AG08395 (cell line): ENCODE data around the gene CRIP2.

Experiments
- DNase-seq: peaks from one replicate; pipeline ENCODE4 v3.0.0; 2012; ENCODE audit warnings: mixed read lengths, low spot score

CRIP2 gene

GRCh38 chr14:105444859-105445258 is 29.8 kb upstream of the CRIP2 start:
- DNase-seq = no peak

DNA sequence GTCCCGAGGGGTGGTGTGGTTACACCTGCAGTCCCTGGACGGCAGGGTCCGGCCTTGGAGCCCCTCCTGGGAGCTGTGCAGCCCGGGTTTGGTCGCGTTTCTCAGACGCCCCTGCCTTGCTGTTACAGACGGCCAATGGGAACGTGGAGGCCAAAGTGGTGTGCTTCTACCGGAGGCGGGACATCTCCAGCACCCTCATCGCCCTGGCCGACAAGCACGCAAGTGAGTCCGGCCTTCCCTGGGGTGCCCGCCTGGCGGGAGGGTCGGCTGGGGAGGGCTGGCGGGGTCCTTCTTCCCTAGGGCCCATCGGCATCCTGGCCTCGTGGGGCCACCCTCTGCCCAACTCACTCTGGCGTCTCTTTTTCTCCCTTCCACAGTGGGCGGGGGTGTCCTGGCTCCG is 29.3 kb upstream of the CRIP2 start:
- DNase-seq = no peak

DNA sequence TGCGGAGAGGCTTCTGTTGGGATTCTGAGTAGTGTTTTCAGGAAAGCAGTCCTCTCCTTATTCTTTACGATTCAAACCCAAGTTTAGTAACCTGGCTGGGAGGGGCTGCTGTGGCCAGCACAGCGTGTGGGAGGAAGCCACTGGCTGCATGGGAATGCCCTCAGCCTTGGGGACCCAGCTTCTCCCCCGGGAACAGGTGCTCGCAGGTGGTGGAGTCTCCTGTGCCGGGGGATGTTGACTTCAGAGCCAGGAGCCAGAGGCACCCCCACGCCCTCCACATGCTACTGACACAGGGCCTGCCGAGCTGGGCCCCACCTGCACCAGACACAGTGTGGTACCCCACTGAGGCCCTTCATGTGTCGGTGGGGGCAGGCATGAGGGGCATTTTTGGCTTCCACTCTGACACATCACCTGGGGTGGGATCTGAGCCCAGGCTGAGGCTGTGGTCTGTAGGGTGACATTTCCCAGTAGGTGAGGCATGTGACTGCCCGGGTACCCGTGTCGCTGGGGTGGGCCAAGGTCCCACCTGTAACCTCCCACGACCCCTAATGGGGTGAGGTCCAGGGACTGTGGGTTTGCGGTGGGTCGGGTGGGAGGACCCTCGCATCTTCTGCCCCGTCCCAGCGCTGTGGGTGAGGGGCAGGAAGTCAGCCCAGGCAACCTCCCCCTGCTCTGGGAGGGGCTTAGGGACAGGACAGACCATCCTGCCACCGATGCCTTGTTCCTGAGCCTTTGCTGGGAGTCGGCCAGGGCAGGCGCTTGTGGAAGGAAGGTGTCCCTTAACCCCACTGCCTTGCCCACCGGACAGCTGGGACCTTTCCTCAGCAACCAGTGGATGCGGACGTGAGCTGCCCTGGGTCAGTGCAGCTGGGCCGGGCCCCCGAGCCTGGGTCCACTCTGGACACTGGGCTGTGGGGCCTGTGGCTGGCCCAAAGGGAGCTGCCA is 28.4 kb upstream of the CRIP2 start:
- no peak for DNase-seq

DNA sequence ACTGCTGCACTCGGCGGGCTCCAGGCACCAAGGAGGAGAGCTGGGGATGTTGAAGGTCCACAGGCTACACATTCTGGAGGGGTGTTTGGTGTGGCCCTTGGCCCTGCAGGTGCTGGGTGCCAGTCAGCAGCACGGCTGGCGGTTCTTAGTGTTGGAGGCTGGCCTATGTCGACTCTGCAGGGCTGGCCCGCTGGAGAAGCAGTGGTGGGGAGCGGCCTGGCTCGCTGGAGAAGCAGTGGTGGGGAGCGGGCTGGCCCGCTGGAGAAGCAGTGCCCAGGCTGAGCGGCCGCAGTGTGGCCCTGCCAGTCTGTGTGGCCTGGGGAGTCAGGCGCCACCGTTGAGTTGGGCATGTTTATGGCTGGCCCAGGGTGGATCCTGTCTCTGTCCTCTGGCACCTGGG is 27.6 kb upstream of the CRIP2 start:
- DNase-seq = no peak

DNA sequence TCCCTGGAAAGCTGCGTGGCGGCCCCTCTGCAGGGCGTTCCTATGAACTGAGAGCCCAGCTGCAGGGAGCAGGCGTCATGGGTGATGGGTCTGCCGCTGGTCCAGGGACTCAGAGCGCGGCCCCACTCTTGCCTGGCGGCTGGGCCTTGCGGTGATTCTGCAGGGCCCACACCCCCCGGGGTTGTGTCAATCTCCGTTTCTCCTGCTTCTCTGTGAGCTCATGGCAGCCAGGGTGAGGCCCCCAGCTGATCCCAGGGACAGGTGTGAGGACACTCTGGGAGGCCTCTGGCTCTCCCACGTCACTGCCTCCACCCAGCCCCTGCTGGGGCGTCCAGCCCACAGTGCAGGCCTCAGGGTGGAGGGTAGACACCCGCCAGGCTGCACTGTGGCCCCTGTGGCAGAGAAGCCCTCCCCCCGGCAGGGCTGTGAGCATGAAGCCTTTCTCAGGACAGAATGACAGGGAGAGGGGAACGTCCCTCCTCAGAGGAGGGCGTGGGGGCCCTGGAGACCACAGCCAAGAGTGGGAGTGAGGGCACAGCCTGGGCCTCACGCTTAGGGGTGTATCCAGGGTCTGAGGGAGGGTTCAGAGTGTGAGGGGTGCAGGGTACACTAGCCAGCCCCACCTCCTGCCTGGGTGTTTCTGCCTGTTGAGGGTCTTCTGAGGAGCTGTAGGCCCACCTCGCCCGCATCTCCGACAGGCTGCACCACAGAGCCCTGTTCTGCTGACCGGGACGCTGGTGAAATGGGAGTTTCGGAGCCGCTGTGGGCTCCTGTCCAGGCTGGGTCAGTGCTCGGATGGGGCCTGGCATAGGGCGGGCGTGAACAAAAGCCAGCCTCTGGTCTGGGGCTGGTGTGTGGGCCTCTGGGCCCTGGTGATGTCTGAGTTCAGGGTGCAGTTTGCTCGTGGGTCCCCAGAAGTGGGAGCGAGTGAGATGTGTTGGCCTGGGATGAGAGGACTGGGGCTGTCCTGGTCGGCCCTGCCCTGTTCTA is 26.7 kb upstream of the CRIP2 start:
- no peak for DNase-seq

DNA sequence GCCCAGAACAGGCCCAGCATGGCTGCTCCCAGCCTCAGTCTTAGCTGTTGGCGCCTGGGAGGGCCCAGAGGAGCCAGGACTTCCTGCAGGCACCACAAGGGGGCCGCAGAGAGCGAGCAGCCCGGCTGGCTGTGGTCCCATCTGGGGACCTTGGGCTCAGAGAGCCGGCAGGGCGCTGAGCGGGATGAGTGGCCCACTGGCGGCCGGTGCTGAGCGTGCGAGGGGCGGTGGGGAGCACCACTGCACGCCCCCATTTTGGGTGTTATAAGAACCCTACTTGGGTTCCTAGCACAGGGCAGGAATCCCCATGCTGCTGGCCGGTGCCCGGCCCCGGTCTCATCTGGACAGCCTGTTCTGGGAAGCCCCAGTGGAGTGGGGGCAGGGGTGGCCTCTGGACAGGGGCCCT is 25.9 kb upstream of the CRIP2 start:
- DNase-seq = peak; percentile 94

- no peak for DNase-seq
These were observed 25.1 kb upstream of the CRIP2 start for GRCh38 chr14:105449276-105450122.

GRCh38 chr14:105450123-105450505 is 24.5 kb upstream of the CRIP2 start:
- DNase-seq = no peak

GRCh38 chr14:105450864-105451720 is 23.5 kb upstream of the CRIP2 start:
- no peak for DNase-seq

- DNase-seq = no peak
These were observed 21.7 kb upstream of the CRIP2 start for GRCh38 chr14:105452963-105453362.

DNA sequence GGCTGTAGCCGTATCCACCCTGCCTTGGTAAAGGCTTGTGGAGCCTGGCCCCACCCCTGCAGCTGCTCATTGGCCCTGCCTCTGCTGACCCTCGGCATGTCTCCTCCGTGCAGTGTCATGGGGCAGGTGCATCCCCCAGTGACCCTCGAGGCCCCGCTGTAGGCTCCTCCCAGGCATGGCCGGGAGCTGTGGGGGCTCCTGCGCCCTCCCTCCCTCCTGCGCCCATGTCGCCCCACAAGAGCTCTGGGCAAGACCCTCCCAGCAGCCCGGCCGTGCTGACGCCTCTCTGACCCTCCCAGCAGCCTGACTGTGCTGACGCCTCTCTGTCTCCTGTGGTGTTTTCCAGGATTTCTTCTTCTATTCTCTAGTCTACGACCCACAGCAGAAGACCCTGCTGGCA is 20.8 kb upstream of the CRIP2 start:
- no peak for DNase-seq

- no peak for DNase-seq
These were observed 19.5 kb upstream of the CRIP2 start for GRCh38 chr14:105455086-105455640.

DNA sequence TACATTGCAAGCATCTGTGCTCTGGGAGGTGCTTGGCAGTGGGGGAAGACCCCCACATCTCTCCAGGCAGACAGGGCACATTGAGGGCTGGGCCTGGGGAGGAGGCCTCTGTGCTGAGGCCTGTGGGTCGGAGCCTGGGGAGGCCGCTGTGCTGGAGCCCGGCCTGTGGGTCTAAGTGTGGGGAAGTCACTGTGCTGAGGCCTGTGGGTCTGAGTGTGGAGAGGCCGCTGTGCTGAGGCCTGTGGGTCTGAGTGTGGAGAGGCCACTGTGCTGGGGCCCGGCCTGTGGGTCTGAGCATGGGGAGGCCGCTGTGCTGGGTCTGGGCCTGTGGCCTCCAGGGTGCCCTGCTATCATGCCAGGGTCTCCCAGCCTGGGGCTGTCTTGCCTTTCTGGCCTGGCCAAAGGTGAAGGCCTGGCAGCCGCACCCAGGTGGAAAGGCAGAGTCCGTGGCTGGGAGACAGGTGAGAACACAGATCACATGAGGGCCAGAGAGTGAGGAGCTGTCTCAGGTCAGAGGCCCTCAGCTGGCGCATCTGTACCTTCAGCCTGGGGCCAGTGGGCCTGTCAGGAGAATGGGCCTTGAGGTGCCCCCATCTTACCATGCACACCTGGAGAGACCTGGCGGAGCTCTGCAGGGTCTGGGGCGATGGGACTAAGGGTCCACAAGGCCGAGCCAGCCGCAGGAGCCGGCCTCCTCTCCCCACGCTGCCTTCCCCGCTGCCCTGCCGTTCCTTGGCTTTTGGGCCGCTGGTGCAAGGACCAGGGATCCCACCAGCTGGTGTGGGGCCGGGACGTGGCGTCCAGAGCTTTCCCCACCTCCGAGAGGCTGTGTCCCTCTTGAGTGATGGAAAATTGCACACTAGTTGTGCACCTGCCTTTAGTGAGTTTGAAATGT is 18.6 kb upstream of the CRIP2 start:
- no peak for DNase-seq

- no peak for DNase-seq
These were observed 17.6 kb upstream of the CRIP2 start for GRCh38 chr14:105456736-105457617.

GRCh38 chr14:105458010-105458409 is 16.6 kb upstream of the CRIP2 start:
- no peak for DNase-seq

DNA sequence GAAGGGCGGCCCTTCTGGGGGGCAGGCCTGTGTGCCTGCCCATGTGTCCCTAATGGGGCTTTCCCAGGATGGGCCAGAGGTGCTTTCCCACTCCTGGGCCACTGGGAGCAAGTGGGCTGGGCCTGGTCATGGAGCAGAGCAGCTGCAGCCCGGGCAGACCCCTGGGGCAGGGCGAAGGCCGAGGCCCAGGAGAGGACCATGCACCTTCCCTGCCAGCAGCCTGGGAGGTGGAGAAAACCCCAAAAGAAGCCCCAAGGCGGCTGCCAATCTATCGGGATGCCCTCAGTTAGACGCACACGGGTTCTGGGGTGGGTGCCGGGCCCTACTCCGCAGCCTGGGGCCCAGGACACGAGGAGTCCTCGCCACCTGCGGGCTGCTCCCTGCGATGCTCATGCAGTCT is 16.1 kb upstream of the CRIP2 start:
- no peak for DNase-seq

DNA sequence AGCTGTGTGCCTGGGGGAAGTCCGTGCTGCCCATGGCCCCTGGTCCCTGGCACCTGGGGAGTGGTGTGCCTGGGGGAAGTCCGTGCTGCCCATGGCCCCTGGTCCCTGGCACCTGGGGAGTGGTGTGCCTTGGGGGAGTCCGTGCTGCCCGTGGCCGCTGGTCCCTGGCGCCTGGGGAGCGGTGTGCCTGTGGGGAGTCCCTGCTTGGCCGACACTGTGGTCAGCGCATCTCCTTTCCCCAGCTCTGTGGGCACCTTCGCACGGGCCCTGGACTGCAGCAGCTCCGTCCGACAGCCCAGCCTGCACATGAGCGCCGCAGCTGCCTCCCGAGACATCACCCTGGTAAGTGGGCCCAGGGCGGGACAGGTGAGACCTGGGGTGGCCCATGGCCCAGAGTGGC is 14.5 kb upstream of the CRIP2 start:
- no peak for DNase-seq

- DNase-seq = no peak
These were observed 14.0 kb upstream of the CRIP2 start for GRCh38 chr14:105460616-105461015.

GRCh38 chr14:105461903-105462302 is 12.7 kb upstream of the CRIP2 start:
- no peak for DNase-seq
